ENCODE data around the gene CCDC142.

DNA sequence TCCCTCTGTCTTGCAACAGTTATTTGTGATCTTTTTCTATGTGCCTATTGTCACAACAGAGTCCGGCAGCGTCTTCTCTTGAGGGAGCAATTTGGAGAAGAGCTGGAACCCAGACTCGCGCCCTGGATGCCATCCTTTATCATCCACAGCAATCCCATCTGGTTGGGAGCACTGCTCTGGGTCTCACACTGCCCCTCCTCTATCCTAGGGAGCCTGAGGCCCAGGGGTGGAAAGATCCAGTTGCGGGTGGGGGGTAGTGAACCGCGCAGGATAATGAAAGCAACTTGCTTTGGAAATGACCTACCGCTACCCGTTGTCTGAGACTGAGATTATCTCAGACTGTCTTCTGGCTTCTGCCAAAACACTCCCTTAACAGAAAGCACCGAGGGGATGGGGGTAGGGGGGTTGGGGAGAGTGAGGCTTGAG lies 23.8 kb downstream of the CCDC142 start:
- no peak for TF ChIP-seq CTCF (IDR thresholded peaks at IDR 0.05)
- no peak for TF ChIP-seq POLR2A (IDR thresholded peaks at IDR 0.05)

Data from testis (tissue), 2 donors.